ELR (cell line): ENCODE data around the gene FHL2.

ENCODE experiments used
- DNase-seq: peaks from one replicate; pipeline ENCODE4 v3.0.0-alpha.2; 2015; ENCODE audit warnings: low read depth

FHL2 gene

DNA sequence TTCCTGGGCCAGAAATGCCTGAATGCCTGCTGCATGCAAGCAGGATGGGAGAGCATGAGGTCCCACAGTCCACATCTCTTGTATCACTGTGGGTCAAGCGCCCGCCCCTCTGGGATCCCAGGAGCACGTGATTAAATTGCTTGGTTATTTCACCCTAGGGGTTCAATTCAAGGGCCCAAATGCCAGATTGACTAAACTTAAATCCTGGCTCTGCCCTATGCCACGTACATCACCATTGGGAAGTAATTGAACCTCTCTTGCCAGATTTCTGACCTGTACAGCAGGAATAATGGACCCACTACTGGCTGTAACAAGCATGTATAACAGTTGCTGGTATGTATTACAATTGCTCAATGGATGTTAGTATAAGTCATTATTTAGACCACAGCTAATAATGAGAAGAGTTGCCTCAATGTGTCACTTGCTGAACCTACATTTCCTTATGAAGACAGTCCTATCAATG, 19.9 kb downstream of the FHL2 start:
- no peak for DNase-seq

DNA sequence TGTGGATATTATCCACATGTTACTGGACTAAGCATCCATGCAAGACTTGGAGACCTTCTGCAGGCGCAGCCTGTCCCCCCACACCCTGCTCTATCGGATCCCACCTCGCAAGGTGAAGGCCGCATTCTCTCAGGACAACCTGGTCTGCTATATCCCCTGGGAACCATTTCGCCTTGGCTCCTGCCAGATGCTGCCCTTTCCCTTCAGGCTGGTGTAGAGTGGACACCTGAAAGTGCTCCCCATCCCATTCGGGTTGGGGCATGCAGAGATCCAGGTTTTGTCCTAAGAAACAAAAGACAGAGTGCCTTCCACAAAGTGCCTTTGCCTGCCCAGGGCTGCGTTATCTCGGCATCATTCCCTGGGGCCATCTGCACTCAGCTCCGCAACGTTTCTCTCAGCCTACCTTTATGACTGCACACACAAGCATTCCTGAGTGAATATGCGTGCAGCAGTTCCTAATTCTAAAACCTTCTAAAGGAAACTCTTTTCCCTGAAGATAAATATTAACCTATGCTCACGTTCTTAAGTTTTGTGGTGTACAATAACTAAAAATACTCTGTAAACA, 20.5 kb downstream of the FHL2 start:
- DNase-seq, result peak; percentile 39

GRCh38 chr2:105377871-105378270, 21.0 kb downstream of the FHL2 start:
- no peak for DNase-seq

DNA sequence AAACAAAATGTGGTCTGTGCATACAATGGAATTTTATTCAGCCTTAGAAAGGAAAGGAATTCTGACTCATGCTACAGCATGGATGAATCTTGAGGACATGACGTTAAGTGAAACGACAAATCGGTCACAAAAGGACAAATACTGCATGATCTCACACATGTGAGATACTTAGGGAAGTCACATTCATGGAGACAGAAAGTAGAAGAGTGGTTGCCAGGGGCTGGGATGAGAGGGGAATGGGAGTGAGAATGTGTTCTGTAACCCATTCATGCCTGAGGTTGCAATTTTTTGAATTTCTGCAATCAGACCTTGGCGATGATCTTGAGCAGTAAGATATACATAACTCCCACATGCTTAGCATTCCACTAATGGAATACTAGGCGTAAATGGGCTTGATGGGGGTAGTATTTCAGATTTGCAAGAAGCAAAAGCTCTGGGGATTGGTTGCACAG, 22.0 kb downstream of the FHL2 start:
- DNase-seq, result peak; percentile 89

GRCh38 chr2:105376010-105376409, 22.8 kb downstream of the FHL2 start:
- DNase-seq, result no peak

DNA sequence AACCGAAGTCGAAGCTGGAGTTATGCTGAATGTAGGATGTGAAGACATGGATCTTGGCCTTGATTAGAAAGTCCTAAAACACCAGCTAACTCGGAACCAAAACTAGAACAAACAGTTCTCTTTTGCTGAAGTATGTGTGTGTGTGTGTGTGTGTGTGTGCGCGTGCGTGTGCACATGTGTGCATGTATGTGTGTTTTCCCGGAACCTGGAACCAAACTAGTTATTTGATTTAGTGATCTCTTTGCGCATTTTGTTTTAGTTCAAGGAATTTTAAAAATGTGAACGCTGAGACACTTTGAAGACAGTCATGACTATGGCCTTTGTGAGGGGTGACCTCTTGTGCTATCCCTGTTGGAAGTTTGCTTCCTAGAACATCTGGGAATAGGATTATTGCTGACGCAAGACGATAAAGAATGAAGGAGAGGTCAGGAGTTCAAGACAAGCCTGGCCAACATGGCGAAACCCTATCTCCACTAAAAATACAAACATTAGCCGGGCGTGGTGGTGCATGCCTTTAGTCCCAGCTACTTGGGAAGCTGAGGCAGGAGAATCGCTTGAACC, 23.8 kb downstream of the FHL2 start:
- DNase-seq, result peak; percentile 66

GRCh38 chr2:105373895-105374401, 24.9 kb downstream of the FHL2 start:
- DNase-seq, result no peak

DNA sequence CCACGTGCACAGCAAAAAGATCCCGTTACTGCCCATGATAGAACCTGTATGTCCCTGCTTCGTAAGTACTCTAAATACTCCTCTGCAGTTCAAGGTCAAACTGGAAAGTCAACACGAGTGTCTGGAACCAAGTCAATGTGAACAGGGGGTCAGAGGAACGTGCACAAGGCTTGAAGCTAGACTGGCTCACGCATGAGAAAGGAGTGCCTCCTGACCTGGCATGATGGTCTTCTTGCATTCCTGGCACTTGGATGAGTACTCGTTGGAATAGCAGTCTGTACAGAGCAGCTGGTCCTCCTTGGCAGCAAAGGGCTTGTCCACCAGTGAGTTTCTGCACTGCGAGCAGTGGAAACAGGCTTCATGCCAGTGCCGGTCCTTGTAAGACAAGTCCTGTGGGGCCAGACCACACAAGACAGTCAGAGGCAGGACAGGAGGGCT, 25.5 kb downstream of the FHL2 start:
- no peak for DNase-seq

GRCh38 chr2:105371810-105372209, 27.0 kb downstream of the FHL2 start:
- DNase-seq, result no peak

DNA sequence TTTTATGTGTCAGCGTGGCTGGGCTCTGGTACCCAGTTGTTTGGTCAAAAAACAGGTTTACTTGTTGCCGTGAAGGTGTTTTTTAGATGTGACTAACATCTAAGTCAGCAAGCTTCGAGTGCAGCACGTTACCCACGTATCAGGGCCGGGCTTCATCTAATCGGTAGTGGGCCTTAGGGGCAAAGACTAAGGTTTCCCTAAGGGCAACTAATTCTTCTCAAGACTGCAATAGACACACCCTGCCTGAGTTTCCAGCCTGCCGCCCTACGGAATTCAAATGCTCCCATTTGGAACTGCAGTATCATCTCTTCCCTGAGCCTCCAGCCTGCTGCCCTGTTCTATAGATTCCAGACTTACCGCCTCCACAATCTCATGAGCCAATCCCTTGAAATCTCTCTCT, 27.7 kb downstream of the FHL2 start:
- no peak for DNase-seq

DNA sequence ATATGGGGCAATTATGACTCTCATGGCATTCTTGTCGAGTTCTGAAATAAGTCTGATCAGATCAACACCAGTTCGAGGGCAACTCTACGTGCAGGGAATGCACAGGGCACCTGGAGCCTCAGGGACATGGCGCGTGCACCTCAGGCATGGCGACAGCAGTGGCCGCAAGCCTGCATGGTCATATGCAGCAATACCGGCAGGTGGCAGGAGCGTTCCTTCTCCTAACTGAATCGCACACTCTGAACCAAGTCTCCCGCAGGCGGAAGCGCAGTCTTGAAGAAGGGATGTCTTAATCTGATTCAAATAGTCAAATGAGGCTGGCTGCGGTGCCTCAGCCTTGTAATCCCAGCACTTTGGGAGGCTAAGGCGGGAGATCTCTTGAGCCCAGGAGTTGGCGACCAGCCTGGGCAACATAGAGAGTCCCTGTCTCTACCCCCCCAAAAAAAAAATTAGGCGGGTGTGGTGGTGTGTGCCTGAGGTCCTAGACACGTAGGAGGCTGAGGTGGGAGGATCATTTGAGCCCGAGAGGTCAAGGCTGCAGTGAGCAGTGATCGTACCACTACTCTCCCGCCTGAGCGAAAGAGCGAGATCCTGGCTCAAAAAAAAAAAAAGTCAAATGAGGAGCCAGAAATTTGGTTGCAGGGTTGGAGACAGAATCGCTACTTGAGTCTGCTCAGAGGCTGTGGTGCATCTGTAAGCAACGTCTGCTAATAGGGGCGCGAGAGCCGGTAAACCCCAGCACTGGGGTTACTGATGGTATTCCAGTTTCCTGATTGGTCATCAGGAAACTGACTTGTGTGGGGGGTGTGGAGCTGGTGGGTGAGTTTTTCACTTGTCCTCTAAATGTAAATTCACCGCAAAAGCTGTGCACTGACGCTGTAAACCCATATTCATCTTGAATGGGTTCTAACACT, 28.8 kb downstream of the FHL2 start:
- peak; percentile 79 for DNase-seq

- no peak for DNase-seq
These were observed 30.0 kb downstream of the FHL2 start for GRCh38 chr2:105368759-105369408.

GRCh38 chr2:105365206-105365605, 33.6 kb downstream of the FHL2 start:
- no peak for DNase-seq

DNA sequence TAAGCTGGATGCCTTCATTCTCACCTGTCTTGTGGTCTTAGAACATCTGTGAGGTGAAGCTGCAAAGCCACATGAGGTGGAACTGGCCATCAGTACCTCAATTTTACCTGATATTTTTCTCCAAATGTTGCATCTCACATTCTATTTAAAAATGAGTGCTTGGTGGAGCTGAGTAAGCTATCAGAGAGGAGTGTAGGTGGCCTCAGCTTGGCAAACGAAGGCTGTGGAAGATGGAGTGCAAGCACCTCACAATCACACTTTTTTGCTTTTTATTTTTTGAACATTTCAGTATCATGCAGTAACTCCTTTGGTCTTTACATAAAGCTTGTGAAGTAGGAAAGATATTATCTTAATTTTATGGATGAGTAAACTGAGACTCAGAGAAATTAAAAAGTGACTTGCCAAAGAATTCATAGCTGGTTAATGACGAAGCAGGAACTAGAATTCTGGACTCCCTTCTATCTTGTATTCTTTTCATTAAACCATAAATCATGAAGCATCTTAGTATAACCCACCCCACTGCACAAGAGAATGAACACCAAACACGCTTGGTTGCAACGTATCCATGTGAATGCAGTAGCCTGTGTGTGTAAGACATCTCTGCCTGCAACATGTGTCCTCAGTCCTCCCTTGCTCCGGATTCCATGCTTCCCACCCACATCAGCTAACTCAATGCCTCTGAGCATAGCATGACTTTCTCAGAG, 34.3 kb downstream of the FHL2 start:
- DNase-seq, result no peak

DNA sequence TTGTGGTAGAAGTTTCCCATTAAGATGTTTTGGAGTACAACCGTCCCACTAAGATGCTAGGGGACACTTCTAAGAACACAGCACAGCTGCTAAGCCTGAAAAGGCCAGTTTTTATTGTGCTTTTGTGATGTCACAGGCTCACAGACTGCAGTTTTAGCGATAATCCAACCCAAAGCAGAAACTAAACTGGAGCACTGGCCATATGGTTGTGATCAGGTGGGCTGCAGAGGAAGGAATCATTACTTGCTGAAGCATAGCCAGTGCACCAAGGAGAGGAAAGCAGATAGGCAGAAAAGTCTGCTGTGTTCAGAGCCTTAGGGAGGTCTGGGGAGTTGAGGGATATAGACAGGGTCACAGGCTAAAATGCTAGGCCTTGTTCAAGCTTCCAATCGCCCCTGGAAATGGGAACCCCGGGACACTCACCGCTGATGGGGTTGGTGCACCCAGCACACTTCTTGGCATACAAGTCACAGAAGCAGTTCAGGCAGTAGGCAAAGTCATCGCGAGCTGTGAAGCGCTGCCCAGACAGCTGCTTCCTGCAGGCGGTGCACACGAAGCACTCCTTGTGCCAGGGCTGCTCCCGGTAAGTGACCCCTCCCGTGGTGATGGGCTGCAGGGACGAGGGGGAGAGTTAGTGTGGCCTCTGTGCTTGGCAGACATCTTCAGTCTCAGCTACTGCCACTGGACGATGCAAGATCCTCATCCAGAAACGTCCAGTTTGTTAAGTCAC, 35.8 kb downstream of the FHL2 start:
- DNase-seq, result no peak

DNA sequence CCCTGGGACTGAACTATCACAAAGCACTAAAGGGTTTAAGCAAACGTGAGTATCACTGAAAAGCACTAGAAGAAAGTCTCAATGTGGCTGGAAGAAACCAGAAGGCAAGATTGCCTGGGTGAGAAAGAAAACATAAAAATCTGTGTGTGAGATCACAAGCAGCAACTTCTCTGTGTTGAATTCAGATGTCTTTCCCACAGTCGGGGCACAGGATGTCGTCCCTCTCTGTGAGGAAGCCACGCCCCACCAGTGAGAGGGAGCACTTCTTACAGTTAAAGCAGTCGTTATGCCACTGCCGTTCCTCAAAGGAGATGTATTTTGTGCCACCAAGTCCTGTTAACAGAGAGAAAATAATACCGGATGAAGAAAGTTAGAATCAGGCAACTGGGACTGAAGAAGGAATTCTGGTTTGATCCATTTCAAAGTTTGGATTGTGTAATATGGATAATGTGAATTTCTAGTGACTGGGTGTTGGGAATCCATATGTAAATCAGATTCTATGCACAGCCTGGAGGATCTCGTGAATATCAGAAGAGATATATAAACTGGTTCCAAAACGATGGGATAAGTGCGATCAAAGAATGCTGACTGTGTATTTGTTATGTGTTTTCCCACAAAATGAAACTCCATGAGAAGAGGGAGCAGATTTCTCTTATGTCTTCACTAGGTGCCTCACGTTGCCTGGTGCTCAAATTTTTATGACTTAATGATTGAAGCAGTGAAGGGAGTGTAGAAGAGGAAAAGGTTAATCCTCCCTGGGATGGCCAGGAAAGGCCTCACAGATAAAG, 37.6 kb downstream of the FHL2 start:
- DNase-seq, result no peak

DNA sequence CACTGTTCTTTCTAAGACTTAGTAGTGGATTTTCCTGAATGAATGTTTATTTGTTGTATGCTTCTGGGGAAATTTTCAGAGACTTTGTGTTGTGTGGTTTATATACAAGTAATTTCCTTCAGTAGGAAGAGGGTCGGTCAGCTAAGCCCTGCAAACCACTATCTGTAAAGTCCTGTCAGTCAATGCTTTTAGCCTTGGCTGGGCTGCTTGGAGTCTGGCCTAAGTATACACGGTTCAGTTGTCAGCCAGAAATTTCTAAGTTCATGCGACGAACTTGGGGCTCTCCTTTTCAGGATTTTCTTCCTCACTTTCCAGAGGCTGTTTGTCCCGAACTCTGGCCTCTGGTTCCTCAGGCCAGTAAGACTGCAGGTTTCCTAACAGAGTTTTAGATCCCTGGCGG, 40.3 kb downstream of the FHL2 start:
- no peak for DNase-seq

- no peak for DNase-seq
These were observed 41.7 kb downstream of the FHL2 start for GRCh38 chr2:105357122-105357521.

- peak; percentile 77 for DNase-seq
These were observed 54.0 kb downstream of the FHL2 start for GRCh38 chr2:105344704-105345345.

DNA sequence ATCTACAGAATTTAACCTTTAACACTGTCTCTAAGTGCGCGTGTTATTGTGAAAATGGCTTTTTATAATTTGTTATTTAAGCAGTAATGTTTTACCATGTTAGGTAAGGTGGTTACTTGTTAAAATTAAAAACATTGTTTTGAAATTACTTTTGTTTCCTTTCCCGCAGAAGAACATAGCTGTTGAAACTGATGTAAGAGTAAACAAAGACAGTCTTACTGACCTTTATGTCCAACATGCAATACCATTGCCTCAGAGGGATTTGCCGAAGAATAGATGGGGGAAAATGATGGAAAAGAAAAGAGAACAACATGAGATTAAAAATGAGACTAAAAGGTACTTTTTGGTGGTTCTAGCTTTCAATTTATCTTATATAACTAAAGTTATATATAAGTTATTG, 59.4 kb downstream of the FHL2 start:
- no peak for DNase-seq
